SHP77 treated with DMSO at 0.1 percent for 48 hours (cell line): ENCODE measurements around the gene MYRFL.
"Not testable (repeated sequence)": the region's sequence is repeated elsewhere in the genome, so short reads cannot be mapped to it uniquely, and the experiment has no call there.

Source experiments
- DNase-seq: peaks from one replicate; lab custom pipeline; 2025; lab: John Stamatoyannopoulos, UW

The MYRFL gene

GRCh38 chr12:69988481-69989321, 163.7 kb downstream of the MYRFL start:
- no peak for DNase-seq

GRCh38 chr12:69991690-69992288, 166.8 kb downstream of the MYRFL start:
- DNase-seq: no peak

- DNase-seq: no peak
Measured at GRCh38 chr12:69993433-69993832, 168.4 kb downstream of the MYRFL start.

DNA sequence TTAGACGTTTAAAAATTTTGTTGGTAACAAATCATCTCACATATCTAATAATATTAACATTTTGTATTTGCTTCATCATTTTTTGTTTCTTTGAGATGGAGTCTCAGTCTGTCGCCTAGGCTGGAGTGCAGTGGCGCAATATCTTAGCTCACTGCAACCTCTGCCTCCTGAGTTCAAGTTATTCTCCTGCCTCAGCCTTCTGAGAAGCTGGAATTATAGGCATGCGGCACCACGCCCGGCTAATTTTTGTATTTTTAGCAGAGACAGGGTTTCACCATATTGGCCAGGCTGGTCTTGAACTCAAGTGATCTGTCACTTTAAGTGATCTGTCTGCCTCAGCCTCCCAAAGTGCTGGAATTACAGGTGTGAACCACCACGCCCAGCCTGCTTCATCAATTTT, 169.1 kb downstream of the MYRFL start:
- not testable (repeated sequence) for DNase-seq

GRCh38 chr12:69994724-69995173, 169.7 kb downstream of the MYRFL start:
- no peak for DNase-seq

- DNase-seq: no peak
Measured at GRCh38 chr12:69996241-69996640, 171.2 kb downstream of the MYRFL start.

DNA sequence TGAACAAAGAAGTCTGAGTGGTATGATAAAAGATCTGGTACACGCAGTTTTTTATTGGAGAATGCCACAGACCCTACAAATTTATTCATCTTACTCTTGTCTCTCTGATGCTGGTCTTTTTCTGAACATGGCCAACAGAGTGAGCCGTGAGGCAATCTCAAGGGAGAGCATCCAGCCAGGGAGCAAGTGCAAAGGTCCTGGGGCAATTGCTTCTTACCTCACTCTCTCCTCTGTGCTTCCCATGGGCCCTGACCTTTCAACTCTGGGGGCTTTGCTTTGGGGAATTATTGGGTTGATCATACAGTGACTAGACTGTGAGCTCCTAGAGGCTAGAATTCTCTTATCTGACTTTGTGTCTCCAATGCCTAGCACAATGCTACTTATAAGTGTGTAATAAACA, 171.7 kb downstream of the MYRFL start:
- no peak for DNase-seq

- no peak for DNase-seq
Measured at GRCh38 chr12:69998011-69998410, 173.0 kb downstream of the MYRFL start.

DNA sequence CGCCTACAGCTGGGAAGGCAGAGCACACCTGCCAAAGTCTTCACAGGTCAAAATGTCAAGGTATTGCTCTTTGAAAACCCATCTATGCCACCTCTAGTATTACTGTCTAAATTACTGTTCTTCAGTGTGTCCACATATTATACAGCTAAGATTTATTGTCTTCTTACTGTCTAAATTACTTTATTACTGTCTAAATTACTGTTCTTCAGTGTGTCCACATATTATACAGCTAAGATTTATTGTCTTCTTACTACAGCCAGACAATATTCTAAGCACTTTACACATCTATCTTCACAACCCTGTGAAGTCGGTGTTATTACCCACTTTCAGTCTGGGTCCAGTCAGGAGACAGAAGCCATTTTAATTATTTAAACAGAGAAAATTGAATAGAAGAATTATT, 173.9 kb downstream of the MYRFL start:
- DNase-seq: no peak

- DNase-seq: no peak
Measured at GRCh38 chr12:69999561-69999960, 174.5 kb downstream of the MYRFL start.

DNA sequence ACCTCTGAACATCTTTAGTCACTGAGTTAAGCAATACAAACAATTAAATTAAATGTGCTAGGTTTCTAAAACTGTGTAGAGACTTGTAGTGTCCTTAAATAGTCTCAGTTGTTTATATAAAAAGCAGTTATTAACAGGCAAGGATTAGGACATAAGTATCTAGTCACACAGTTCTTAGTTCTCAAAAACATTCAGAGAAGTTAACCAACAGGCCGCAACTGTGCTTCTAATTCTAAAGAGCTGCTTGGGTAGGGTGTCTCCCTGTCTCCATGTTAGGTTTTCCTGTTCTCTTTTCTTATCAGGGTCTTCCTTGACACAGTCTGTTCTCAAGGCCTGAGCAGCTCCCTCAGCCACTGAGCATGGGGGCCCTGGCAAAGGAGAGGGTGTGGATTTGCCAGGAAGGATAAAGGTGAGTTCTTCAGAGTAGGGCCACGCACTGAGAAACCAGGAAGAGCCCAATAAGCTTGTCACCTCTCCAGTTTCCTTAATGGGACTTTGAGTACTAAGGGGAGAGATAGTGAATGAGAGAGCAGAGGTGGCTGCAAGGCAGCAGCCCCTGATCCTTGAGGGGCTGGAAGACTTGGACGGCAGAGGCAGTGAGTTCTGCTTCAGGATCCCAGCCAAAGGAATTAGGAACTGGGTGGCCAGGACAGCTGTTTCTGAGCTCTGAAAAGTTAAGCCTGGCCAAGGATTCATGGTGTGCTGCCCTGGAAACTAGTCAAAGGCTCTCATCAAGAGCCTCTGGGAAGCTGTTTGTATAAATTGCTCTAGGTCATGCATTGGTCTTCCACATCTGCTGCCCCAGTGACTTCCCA, 177.3 kb downstream of the MYRFL start:
- DNase-seq: no peak

GRCh38 chr12:70002912-70003255, 177.9 kb downstream of the MYRFL start:
- DNase-seq: no peak

- DNase-seq: no peak
Measured at GRCh38 chr12:70005864-70006618, 181.0 kb downstream of the MYRFL start.

- no peak for DNase-seq
Measured at GRCh38 chr12:70006619-70006973, 181.6 kb downstream of the MYRFL start.

- no peak for DNase-seq
Measured at GRCh38 chr12:70007687-70008086, 182.7 kb downstream of the MYRFL start.
